Sigmoid colon (tissue), 4 donors: Measurements from ENCODE around the gene WDR1.

ENCODE experiments used
- CTCF ChIP-seq, 4 experiments: fragments of 450-650 bp in 3 of 4; fragments of 200-600 bp in 1 of 4; IDR thresholded peaks; one replicate each; pipeline ENCODE4 v1.5.1; 2016 to 2019; ENCODE audit warnings: antibody characterized with exemption in 4 of 4, mild to moderate bottlenecking in 3 of 4, moderate library complexity in 2 of 4
- EP300 ChIP-seq, 4 donors: sonication (generic); formaldehyde crosslinking; IDR thresholded peaks; one replicate each; pipeline ENCODE4 v1.6.1; 2017; ENCODE audit warnings: antibody characterized with exemption in 4 of 4
- POLR2A ChIP-seq, 2 donors: fragments of 450-650 bp; IDR thresholded peaks; one replicate each; pipeline ENCODE4 v1.6.1; 2016; ENCODE audit warnings: antibody characterized with exemption in 2 of 2, mild to moderate bottlenecking in 2 of 2, moderate library complexity in 2 of 2
- POLR2AphosphoS5 ChIP-seq, 4 donors: sonication (generic); formaldehyde crosslinking; IDR thresholded peaks; one replicate each; pipeline ENCODE4 v1.6.1; 2017; ENCODE audit warnings: antibody characterized with exemption in 4 of 4

- TF ChIP-seq CTCF (IDR thresholded peaks at IDR 0.05), result no peak
- no peak for TF ChIP-seq POLR2AphosphoS5 (IDR thresholded peaks at IDR 0.05)
- no peak for TF ChIP-seq POLR2A (IDR thresholded peaks at IDR 0.05)
- TF ChIP-seq EP300 (IDR thresholded peaks at IDR 0.05), result no peak
Observed at GRCh38 chr4:10050261-10050661, 66.3 kb downstream of the WDR1 start.
